ENCODE measurements around the gene SUCLG2.

SUCLG2 gene

DNA sequence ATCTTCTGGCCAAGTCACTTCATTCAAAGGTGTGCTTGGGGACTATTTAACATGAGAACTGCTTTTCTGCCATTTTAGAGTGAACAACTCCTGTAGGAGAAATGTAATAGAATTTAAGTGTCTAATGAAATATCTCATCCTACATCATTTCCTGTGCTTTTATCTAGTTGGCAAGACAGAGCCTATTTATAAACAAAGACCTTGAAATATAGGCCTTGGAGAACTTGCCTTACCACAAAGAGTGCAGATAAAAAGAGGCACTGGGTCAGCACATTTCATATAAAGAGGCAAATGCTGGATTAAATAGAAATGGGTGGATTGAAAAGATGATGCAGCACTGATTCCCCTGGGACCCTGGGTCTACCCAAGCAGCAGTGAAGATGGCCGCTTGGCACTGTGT, 278.0 kb downstream of the SUCLG2 start:
- no peak for DNase-seq

DNA sequence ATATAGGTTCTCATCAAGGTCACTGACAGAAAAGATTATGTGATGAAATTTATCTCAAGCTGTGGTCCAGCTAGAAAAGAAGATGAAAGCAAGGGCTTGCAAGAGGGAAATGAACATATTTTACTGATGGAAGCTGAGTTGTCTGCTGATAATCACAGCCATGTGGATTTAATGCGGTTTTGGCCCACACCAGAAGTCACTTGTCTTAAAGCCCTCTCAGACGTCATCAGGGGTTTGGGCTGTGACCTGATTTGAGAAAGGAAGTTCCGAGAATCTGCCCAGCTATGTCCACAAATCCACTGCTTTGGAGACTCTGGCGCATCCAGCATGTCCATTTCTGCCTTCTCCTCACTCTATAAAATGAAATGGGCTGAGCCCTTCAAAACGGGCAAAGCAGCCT, 278.4 kb downstream of the SUCLG2 start:
- no peak for DNase-seq

DNA sequence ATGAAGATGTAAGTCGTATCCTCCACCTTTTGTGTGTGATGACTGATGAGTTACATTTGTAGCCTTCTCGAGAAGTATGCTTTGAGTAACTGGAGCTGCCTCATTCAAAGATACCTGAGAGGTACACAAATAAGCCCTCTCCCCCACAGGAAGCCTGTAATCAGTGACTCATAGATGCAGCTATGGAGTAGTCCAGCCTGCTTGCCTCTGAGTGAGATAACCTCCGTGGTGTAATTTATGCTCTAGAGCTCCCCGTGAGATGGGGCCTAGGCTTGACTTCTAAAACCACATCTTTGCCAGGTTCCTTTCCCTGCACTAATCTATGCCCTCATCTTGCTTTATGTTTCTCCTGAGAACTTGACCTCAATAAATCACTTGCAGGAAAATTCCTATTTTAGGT, 291.7 kb downstream of the SUCLG2 start:
- no peak for DNase-seq

DNA sequence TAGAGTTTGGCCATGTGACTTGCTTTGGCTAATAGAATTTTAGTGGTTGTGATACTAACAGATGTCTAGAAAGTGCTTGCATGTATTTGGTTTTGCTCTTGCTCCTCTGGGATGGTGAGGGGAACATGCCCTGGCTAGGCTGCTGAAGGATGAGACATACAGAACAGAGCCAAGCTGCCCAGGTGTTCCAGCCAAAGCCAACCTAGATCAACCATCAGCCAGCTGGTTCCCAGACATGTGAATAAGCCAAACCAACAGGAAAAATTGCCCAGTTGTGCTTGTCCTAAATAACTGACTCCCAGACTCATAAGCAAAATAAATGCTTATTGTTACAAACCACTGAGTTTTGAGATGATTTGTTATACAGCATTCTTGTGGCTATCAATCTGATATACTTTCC, 292.6 kb downstream of the SUCLG2 start:
- DNase-seq = no peak

DNA sequence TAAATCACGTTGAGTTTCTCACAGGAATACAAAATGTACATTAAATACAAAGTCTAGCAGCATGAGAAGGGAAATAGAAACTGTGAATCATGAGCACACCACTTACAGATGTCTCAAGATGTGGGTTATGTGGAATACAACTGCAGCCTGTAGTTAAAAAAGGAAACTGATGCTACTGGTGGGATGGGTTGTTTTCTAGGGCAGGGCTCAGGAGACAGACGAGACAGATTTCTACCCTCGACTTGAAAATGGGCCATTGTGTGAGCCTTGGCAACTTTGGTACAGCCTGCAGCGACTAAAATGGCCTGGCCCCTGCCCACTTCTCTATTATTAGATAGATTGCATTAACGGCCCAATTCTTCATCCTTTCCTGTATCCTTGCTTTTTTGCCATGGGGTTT, 293.1 kb downstream of the SUCLG2 start:
- no peak for DNase-seq

DNA sequence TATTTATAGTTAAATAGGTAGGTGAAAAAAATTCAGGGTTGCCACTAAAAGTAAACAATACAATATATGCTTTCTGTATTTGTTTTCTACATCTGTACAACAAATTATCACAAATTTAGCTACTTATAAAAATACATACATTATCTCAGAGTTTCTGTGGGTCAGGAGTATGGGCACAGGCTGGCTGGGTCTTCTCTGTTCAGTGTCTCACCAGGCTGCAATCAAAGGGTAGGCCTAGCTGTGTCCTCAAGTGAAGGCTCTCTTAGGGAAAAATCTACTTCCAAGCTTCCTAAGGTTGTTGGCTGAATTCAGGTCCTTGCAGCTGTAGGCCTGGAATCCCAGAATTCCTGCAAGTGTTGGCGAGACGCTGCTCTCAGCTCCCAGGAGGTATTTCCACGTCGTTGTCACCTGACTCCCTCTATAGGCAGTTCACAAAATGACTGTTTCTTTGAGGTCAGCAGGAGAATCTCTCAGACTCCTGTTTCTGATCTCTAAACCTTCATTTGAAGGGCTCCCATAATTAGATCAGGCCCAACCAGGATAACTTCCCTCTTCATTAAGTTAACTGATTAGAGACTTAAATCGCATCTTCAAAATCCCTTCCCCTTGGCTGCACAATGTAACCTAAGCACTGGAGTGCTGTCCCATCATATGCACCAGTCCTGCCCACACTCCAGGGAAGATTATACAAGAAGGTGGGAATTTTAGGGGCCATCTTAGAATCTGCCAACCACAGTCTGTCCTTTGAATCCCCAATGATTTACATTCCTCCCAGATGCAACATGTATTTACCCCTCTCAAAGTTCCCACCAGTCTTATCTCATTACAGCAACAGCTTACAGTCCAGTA, 296.6 kb downstream of the SUCLG2 start:
- no peak for DNase-seq

DNA sequence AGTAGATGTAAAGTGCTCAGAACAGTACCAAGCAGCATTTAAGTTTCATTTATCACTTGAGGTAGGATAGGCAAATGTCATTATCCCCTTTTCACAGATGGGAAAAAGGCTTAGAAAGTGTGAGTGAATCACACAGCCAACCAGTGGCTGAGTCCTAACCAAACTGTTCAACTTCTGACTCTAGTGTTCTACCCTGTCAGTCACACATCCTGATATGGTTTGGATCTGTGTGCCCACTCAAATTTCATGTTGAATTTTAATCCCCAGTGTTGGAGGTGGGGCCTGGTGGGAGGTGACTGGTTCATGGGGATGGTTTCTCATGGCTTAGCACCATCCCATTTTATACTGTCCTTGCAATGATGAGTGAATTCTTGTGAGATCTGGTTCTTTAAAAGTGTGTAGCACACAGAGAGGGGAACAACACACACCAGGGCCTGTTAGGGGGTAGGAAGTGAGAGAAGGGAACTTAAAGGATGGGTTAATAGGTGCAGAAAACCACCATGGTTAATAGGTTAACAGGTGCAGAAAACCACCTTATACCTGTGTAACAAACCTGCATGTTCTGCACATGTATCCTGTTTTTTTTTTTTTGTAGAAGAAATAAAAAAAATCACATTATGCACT, 304.7 kb downstream of the SUCLG2 start:
- no peak for DNase-seq

DNA sequence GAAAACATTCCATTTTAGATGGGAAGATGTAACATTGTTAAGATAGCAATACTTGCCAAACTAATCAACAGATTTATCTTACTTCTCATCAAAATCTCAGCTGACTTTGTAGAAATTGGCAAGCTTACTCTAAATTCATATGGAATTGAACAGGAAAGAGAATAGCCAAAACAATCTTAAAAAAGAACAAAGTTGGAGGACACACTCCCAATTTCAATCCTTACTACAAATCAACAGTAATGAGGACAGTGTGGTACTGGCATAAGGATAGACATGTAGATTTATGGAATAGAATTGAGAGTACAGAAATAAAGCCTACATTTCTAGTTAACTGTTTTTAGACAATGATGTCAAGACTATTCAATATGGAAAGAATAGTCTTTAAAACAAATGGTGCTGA, 308.3 kb downstream of the SUCLG2 start:
- DNase-seq = no peak

DNA sequence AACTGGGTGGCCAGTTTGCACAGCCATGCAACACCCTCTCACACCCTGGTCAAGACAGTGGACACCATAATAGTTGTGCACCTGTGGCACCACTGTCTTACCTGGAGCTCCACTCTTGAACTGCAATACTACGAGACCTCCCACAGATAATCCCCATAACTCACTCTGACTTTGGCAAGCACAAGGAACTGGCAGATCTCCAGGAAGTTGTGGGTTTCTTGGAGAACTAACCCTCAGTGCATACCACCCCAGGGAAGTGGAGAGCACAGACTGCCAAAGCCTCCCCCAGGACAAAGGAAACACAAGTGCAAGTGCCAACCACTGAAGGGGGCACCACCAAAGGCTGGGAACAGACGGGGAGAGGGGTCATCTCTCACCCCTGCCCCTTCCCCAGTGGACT, 318.6 kb downstream of the SUCLG2 start:
- no peak for DNase-seq

DNA sequence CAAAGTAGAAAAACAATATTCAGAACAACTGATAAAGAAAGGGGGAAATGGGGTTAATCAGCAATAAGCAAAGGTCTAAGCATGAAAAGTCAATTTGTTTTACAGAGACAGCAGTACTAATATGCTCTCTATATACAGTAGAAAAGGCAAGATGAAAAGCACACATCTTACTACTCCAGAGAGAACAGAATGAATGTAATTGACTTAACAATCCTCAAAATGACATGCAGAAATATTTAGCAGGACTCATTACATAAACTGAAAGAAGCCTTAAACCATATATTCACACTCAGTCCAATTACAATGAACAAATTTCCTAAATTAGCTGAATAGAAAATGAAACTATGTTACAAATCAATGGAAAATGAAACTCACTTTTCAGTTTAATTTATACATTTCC, 319.8 kb downstream of the SUCLG2 start:
- DNase-seq = no peak

DNA sequence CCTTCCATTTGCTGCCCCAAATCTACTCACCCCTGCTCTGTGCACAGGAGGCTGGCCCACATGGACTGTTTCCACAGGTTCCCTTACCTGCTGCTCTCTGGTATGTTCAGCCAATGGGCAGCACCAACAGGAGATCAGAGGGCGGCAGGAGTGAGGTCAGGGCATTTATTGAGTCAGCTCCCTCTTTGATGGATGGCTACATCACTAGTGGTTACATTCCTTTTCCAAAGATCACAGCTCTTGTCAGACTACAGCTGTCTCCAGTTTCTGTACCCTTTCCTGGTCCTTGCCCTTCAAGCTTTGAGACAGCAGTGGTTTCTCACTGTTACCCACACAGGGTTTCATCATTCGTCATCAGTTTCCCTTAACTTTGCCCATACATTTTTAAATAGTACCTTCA, 325.1 kb downstream of the SUCLG2 start:
- DNase-seq = no peak

DNA sequence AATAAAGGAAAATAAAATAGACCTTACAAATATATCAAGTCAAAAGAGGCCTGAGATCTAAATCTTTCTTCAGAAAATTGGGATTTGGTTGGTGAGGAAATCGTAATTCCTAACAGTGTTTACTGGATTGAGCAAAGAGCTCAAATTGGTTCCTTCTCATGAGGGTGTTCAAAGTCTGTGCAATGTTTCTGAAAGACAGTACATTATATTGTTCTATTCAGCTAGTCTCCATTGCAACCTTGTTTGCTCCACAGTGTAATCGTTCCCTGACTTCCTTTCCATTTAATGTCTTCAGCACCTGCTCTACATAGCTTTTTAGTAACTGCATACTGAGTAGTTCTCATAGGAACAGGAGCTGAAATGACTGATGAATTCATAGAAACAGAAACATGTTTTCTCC, 326.8 kb downstream of the SUCLG2 start:
- DNase-seq = no peak

DNA sequence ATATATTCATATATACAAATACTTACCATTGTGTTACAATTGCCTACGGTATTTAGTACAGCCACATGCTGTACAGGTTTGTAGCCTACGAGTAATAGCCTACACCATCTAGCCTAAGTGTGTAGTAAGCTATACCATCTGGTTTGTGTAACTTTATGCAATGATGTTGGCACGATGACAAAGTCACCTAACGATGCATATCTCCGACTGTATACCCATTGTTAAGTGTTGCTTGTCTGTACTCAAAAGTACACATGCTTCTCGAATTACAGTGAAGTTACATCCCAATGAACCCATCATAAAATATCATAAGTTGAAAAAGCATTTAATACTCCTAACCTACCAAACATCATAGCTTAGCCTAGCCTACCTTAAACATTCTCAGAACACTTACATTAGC, 329.2 kb downstream of the SUCLG2 start:
- DNase-seq = no peak

Measured in activated gamma-delta T cell (primary cell).